Osteoblast (primary cell): ENCODE results near the gene ASMTL. TPM values are rescaled to one million over a fixed set of nuclear protein-coding genes. Genes with fewer than 3 reads are reported as not detected.
A peak's percentile ranks its signal among the peaks of the same experiment; 100 is the strongest.

ENCODE experiments used
- DNase-seq: peaks from one replicate; pipeline ENCODE4 v3.0.0; 2011; ENCODE audit warnings: low spot score, mixed read lengths; ENCODE audit not compliant: insufficient read length; ENCODE audit errors: missing footprints
- H2AFZ ChIP-seq: 2 replicates; pipeline ENCODE4 v1.6.0; 2011; ENCODE audit warnings: mild to moderate bottlenecking, low read length
- H3K27ac ChIP-seq: 2 replicates; pipeline ENCODE4 v1.5.1; 2011; ENCODE audit warnings: mild to moderate bottlenecking, low read depth, low read length, moderate library complexity
- H3K27me3 ChIP-seq: 2 replicates; pipeline ENCODE4 v1.6.0; 2012; ENCODE audit warnings: mild to moderate bottlenecking, control low read depth, inconsistent platforms, low read length, moderate library complexity; ENCODE audit not compliant: insufficient read depth
- H3K36me3 ChIP-seq: 2 replicates; pipeline ENCODE4 v1.5.1; 2011; ENCODE audit warnings: mild to moderate bottlenecking, low read length, control low read depth, moderate library complexity; ENCODE audit not compliant: insufficient read depth
- H3K4me1 ChIP-seq: 2 replicates; pipeline ENCODE4 v1.5.1; 2011; ENCODE audit warnings: mild to moderate bottlenecking, low read length, control low read depth, moderate library complexity; ENCODE audit not compliant: insufficient read depth
- H3K4me2 ChIP-seq: 2 replicates; pipeline ENCODE4 v1.6.0; 2011; ENCODE audit warnings: mild to moderate bottlenecking, low read length; ENCODE audit not compliant: insufficient read depth
- H3K4me3 ChIP-seq: fragments of 200-600 bp; sonication (generic); 3 replicates; pipeline ENCODE4 v1.5.1; 2012; ENCODE audit warnings: mild to moderate bottlenecking, low read length, inconsistent platforms; ENCODE audit not compliant: insufficient read depth
- H3K79me2 ChIP-seq: 2 replicates; pipeline ENCODE4 v1.6.0; 2012; ENCODE audit warnings: mild to moderate bottlenecking, low read length, control low read depth, inconsistent platforms; ENCODE audit not compliant: insufficient read depth
- H3K9me3 ChIP-seq: 2 replicates; pipeline ENCODE4 v1.5.1; 2011; ENCODE audit warnings: low read depth, low read length, control low read depth
- H4K20me1 ChIP-seq: 2 replicates; pipeline ENCODE4 v1.6.0; 2012; ENCODE audit warnings: mild to moderate bottlenecking, low read length, control low read depth; ENCODE audit not compliant: insufficient read depth
- total RNA-seq: library from RNA; depleted of rRNA; stranded (reverse); fragments of >200 nt; gene quantifications from 2 replicates; pipeline ENCODE4 v1.2.3, GENCODE V29; 2012
- TF ChIP-seq, protein P1 (sequence below): IDR thresholded peaks from 2 replicates; pipeline ENCODE4 v1.5.1; 2011; ENCODE audit warnings: mild to moderate bottlenecking, low read depth, low read length, moderate library complexity; ENCODE audit errors: extremely low read depth

ASMTL gene
- total RNA-seq, 1 donor = 24.6 TPM

DNA sequence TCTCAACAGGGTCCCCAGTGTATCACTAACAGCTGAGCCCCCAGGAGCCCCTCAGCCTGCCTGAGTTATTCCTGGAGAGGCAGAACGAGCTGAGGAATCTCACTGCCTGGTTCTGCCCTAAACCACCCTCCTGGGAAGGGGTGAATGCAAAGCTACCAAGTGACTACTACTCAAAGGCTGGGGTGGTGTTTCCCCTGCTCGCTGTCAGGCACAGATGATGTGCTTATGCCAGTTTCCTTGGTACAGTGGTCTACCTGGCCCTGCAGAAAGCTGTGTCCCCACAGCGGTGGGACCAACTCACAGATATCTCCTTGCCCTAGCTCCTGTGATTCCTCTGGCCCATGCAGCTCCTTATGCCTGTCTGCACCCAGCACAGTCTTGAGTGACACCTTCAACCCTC, 35.4 kb upstream of the ASMTL start:
- TF ChIP-seq, protein P1, sequence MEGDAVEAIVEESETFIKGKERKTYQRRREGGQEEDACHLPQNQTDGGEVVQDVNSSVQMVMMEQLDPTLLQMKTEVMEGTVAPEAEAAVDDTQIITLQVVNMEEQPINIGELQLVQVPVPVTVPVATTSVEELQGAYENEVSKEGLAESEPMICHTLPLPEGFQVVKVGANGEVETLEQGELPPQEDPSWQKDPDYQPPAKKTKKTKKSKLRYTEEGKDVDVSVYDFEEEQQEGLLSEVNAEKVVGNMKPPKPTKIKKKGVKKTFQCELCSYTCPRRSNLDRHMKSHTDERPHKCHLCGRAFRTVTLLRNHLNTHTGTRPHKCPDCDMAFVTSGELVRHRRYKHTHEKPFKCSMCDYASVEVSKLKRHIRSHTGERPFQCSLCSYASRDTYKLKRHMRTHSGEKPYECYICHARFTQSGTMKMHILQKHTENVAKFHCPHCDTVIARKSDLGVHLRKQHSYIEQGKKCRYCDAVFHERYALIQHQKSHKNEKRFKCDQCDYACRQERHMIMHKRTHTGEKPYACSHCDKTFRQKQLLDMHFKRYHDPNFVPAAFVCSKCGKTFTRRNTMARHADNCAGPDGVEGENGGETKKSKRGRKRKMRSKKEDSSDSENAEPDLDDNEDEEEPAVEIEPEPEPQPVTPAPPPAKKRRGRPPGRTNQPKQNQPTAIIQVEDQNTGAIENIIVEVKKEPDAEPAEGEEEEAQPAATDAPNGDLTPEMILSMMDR = no peak
- no peaks in the 10 kb centered on the region for H3K36me3 ChIP-seq
- H3K4me1 ChIP-seq = no peaks in the 10 kb centered on the region
- no peak overlapping the region for H3K27ac ChIP-seq
- no peaks in the 10 kb centered on the region for H4K20me1 ChIP-seq
- no peaks in the 10 kb centered on the region for H3K27me3 ChIP-seq
- H2AFZ ChIP-seq = no peak overlapping the region
- no peaks in the 10 kb centered on the region for H3K9me3 ChIP-seq
- DNase-seq = no peak
- no peak overlapping the region for H3K4me2 ChIP-seq
- no peak overlapping the region for H3K4me3 ChIP-seq
- no peaks in the 10 kb centered on the region for H3K79me2 ChIP-seq

DNA sequence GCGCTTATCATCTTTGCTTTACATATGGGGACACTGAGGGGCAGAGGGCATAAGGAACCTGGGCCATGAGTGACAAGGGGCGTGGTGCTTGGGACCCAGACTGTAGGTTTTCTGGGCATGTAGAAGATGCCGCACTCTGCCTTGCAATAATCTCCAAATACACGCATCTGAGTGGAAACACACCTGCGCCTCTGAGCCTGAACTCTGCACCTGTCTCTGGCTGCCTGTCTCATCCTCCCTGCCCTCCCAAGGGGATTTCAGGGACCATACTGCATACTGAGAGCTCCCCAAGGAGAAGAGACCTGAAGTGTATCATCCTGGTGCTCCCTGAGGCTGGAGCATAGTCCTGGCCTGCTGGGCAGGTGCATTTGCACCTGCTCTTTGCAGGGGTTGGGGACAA, 34.7 kb upstream of the ASMTL start:
- Histone ChIP-seq H3K4me3 (no peak overlapping the region), H3K9me3 (no peaks in the 10 kb centered on the region), H3K27ac (no peak overlapping the region), H3K79me2 (no peaks in the 10 kb centered on the region), H4K20me1 (no peaks in the 10 kb centered on the region), H3K27me3 (no peaks in the 10 kb centered on the region), H3K36me3 (no peaks in the 10 kb centered on the region), H3K4me2 (no peak overlapping the region), H3K4me1 (no peaks in the 10 kb centered on the region), H2AFZ (no peak overlapping the region)
- no peak for DNase-seq
- TF ChIP-seq, protein P1 = no peak

DNA sequence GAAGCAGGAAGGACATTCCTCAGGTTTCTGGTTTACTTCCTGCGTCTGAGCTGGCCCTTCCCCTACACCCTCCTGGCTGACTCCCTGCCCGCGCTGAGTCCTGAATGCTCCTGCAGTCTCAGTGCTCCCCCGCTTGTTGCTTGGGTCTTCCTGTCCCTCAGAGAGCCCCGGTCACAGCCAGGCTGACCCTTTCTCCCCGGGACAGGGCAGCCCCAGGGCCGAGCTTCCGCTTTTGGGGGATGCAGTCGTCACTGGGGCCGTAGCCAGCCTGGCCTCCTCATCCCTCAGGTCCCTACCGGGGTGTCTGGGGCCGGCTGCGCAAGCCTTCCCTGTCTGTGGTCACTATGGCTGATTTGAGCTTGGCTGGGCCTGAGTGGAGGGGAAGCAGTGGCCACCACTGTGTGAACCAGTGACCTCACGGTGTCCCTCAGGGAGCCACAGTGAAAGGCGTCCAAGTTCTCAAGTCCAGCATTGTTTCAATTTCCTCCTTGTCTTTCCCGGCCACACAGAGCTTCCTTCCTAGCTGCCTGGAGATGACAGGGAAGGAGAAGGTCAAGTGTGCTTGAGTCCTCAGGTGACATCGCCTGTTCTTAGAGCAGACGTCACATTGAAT, 34.1 kb upstream of the ASMTL start:
- Histone ChIP-seq H3K27me3 (no peaks in the 10 kb centered on the region), H3K36me3 (no peaks in the 10 kb centered on the region), H3K4me3 (no peak overlapping the region), H3K4me2 (no peak overlapping the region), H4K20me1 (no peaks in the 10 kb centered on the region), H3K4me1 (no peaks in the 10 kb centered on the region), H2AFZ (peak overlapping the region; percentile 44), H3K27ac (no peak overlapping the region), H3K9me3 (no peaks in the 10 kb centered on the region), H3K79me2 (no peaks in the 10 kb centered on the region)
- DNase-seq = no peak
- TF ChIP-seq, protein P1 = no peak

DNA sequence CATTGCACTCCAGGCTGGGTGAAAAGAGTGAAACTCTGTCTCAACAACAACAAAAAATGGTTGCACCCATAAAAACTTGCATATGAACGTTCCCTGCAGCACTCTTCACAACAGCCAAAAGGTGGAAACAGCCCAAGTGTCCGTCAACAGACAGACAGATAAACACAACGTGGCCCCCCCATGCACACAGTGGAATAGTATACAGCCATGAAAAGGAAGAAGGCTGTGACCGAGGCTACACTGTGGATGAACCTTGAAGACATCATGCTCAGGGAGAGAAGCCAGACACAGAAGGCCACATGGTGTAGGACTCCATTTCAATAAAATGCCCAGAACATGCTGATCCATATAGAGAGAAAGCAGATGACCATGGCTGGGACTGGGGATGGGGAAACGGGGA, 33.5 kb upstream of the ASMTL start:
- no peaks in the 10 kb centered on the region for H3K27me3 ChIP-seq
- H3K4me1 ChIP-seq = no peaks in the 10 kb centered on the region
- H2AFZ ChIP-seq = peak overlapping the region; percentile 44
- no peak for DNase-seq
- H3K4me3 ChIP-seq = no peak overlapping the region
- H4K20me1 ChIP-seq = no peaks in the 10 kb centered on the region
- H3K27ac ChIP-seq = no peak overlapping the region
- H3K36me3 ChIP-seq = no peaks in the 10 kb centered on the region
- no peaks in the 10 kb centered on the region for H3K9me3 ChIP-seq
- H3K79me2 ChIP-seq = no peaks in the 10 kb centered on the region
- TF ChIP-seq, protein P1 = no peak
- H3K4me2 ChIP-seq = no peak overlapping the region
